CD4-positive, alpha-beta T cell treated with Interleukin-2 at 100 ng/mL for 4 hours (primary cell): ENCODE measurements around the gene SIRPD.
"Not testable (repeated sequence)": the region's sequence is repeated elsewhere in the genome, so short reads cannot be mapped to it uniquely, and the experiment has no call there.

Source experiments
- DNase-seq: peaks from one replicate; pipeline ENCODE4 v3.0.0-alpha.2; 2020; ENCODE audit warnings: low spot score

SIRPD gene

DNA sequence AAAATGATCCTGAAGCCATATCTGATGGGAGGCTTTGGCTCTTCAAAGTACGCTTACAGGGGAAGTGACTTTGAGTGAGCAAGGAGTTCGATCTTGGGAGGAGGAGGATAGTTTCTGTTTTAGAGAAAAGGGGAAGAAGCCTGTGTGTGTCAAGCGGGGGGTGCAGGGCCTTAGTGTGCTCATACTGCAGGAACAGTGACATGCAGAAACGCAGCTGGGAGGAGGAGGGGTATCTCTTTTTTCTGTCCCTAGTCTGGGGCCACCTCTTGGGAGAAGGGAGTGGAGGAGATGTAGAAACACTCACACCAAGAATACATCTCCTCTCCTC lies 19.8 kb downstream of the SIRPD start:
- DNase-seq, result no peak

GRCh38 chr20:1536893-1537730 lies 20.4 kb downstream of the SIRPD start:
- no peak for DNase-seq

DNA sequence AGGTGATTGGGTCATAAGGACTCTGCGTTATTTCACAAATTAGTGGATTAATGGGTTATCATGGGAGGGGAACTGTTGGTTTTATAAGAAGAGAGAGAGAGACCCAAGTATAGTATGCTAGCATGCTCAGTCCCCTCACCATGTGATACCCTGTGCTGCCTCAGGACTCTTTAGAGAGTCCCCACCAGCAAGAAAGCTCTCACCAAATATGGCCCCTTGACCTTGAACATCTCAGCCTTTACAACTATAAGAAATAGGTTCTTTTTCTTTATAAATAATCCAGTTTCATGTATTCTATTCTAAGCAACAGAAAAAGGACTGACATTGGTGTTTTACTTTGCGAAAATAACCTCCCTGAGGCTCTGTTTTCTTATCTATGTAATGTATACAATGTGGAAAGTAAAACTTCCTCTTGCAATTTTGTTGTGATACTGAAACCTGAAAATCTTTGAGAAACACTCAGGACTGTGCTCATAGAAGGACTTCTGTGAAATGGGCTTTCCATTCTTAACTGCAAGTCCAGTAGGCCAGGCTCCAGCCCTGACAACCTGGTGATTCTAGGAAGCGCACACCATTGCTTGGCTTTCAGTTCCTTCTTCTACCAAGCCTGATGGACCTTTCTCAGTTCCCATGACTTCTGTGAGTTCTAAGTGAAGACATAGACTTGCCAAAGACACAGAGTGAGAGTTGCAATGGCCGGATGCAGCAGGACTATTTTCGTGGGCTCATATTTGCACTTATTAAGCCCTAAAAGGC lies 21.9 kb downstream of the SIRPD start:
- no peak for DNase-seq

- DNase-seq, result no peak
These were observed 23.0 kb downstream of the SIRPD start for GRCh38 chr20:1534526-1534925.

DNA sequence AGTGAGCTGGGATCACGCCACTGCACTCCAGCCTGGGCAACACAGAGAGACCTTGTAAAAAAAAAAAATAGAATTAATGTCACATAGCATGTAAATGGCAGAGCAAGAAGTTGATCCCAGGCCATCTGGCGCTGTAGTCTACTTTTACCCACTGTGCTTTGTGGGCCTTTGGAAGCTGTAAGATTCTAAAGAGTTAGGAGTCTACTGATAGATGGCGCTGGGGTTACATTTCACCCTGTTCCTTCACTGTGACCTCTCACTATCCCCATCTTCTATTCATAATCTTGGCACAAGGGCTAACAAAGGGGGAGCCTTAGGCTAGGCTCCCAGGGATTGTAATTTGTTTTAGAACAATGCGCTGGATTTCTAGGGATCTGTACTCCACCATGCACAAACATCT lies 24.4 kb downstream of the SIRPD start:
- peak; percentile 29 for DNase-seq

DNA sequence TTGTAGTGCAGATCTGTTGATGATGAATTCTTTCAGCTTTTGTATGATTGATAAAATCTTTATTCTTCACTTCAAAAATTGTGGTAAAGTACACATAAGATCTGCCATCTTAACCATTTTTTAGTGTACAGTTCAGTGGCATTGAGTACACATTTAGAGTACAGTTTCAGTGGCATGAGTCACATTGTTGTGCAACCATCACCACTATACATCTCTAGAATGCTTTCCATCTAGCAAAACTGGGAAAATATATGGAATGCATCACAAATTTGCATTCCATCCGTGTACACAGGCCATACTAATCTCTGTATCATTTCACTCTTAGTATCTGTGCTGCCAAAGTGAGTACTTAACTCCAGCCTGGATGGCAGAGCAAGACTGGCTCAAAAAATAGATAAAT lies 28.7 kb downstream of the SIRPD start:
- no peak for DNase-seq

- no peak for DNase-seq
These were observed 29.6 kb downstream of the SIRPD start for GRCh38 chr20:1527923-1528322.

GRCh38 chr20:1526896-1527295 lies 30.6 kb downstream of the SIRPD start:
- DNase-seq, result no peak

DNA sequence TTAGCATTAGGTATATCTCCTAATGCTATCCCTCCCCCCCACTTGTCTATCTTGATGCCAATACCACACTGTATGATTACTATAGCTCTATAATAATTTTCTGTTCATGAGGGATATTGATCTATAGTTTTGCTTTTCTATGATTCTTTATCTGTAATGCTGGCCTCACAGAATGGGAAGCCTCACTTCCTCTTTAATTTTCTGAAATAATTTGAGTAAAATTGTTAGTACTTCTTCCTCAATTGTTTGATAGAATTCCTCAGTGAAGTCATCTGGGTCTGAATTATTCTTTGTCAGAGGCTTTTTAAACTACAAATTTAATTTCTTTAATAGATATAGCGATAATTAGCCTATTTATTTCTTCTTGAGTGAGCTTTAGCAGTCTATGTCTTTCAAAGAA lies 31.2 kb downstream of the SIRPD start:
- DNase-seq, result no peak

DNA sequence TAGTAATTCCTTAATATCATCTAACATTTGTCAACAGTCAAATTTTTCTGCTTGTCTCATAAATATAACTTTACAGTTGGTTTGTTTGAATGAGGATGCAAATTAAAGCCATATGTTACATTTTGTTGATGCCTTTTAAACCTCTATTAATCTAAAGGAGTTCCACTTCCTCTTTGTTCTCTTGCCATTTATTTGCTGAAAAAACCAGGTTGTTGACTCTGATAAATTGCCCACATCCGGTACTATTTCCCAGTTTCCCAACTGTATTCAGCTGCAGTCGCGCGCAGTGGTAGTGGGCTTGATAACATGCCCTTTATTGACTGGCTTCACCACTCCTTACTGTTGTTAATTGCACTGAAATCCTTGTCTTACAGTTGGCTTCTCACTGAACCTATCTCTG lies 33.5 kb downstream of the SIRPD start:
- DNase-seq, result no peak

DNA sequence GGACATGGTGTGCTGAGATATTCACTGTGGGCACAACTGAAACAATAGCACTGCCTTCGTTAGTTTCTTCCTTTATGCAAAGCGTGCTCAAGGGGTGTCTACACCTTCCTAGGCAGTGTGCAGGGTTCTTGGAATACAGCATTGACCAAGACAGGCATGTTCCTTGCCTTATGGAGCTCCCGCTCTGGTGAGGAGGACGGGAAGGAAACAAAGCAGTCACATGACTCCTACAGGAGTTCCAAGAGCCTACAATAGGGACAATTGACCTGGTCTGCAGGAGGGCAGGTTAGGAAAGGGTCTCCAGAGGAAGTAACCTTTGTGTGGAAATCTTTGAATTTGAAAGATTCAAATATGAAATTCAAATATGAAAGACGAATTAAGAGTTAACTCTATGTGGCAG lies 40.5 kb downstream of the SIRPD start:
- no peak for DNase-seq

GRCh38 chr20:1513801-1514200 lies 43.7 kb downstream of the SIRPD start:
- DNase-seq, result no peak

- DNase-seq, result peak; percentile 38
These were observed 48.3 kb downstream of the SIRPD start for GRCh38 chr20:1509237-1509636.

GRCh38 chr20:1508574-1508973 lies 48.9 kb downstream of the SIRPD start:
- DNase-seq, result no peak

DNA sequence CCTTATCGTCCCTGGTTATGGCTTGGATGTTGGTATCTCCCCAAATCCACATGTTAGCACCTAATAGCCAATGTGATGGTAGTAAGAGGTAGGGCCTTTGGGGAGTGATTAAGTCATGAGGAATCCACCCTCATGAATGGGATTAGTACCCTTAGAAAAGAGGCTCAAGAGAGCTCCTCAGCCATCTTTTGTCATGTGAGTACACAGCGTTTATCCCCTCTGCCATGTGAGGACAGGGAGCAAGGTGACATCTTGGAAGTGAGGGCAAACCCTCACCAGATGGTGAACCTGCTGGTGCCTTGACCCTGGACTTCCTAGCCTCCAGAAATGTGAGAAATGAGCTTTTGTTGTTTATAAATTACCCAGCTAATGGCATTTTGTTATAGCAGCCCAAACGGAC lies 50.2 kb downstream of the SIRPD start:
- no peak for DNase-seq

GRCh38 chr20:1505871-1506270 lies 51.6 kb downstream of the SIRPD start:
- no peak for DNase-seq

DNA sequence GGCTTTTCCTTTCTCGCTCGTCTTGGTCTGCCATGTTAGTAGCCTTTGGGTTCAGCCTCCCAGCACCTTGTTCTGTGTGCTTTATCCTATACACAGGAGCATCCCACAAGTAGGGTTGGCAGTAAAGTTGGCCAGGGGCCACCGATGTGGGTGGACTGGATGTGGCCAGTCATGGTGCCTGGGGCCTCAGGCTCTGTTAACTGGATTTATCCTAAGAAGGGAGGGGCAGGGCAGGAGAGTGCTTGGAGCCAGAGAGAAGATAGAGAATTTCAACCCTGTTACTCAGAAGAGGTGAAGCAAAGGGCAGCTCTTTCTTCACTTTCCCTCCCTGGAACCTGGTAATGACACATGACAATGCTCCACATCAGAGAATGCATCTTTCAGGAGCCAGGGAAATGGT lies 52.1 kb downstream of the SIRPD start:
- no peak for DNase-seq

DNA sequence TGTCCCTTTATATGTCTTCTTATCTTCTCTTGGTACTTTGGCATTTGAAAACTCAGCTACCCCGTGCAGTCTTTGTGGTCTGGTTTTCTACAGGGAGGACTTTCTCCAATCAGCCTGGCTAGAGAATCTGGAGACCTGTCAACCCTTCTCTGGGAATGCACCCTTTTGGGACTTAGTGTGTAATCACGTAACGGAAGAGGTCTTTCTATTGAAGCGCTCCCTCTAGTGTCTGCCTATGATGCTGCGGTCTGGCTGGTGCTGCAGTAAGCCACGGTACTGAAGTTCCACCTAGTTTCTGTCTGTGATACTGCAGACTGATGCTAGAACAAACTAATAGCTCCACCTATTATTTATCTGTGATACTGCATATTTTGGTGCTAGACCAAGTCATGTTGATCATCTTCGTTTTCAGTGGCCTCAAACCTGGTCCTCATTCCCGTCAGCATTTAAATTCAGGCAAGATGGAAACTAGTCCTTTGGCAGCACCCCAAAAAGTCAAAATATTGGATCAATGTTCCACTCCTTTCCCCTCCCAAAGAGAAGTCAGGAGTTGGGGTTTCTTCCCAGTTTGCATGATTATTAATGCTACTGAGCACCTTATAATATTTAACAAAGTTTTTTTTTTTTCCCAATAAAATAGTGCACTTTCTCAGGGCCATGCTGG lies 53.8 kb downstream of the SIRPD start:
- peak; percentile 84 for DNase-seq

- no peak for DNase-seq
These were observed 57.0 kb downstream of the SIRPD start for GRCh38 chr20:1500496-1500895.

DNA sequence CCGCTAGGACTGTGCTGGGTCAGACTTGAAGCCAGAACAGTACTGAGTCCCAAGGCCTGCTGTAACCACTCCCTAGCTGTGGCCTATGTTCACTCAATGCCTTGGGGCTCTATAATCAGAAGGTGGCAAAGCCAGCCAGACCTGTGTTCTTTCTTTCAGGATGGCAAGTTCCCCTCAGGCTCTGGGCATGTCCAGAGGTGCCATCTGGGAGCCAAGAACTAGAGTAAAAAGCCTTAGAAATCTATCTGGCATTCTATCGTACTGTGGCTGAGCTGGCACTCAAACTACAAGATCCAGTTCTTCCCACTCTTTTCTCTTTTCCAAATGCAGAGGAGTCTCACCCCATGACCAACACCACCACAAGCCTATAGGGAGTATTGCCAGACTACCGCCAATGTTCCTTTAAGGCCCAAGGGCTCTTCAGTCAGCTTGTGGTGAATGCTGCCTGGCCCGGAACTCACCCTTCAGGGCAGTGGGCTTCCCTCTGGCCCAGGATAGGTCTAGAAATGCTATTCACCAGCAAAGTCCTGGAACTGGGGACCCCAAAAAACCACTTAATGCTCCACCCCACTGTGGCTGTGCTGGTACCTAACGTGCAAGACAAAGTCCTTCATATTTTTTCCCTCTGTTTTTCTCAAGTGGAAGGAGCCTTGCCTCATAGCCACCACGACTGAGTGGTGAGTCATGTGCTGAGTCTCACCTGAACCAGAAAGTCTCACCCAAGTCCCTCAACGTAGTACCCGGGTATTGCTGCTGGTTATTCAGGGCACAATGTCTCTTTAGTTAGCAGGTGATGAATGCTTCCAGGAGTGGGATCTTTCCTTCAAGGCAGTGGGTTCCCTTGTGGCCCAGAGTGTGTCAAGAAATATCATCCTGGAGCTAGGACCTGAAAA lies 57.7 kb downstream of the SIRPD start:
- DNase-seq, result no peak

GRCh38 chr20:1497371-1497770 lies 60.1 kb downstream of the SIRPD start:
- DNase-seq, result not testable (repeated sequence)

GRCh38 chr20:1496930-1497329 lies 60.6 kb downstream of the SIRPD start:
- DNase-seq, result no peak
